ENCODE data around the gene PACSIN2. TPM values are rescaled to one million over a fixed set of nuclear protein-coding genes. Genes with fewer than 3 reads are reported as not detected.
A peak's percentile ranks its signal among the peaks of the same experiment; 100 is the strongest.

The PACSIN2 gene
- total RNA-seq, 1 experiment from 2014 or later, result 103 TPM

DNA sequence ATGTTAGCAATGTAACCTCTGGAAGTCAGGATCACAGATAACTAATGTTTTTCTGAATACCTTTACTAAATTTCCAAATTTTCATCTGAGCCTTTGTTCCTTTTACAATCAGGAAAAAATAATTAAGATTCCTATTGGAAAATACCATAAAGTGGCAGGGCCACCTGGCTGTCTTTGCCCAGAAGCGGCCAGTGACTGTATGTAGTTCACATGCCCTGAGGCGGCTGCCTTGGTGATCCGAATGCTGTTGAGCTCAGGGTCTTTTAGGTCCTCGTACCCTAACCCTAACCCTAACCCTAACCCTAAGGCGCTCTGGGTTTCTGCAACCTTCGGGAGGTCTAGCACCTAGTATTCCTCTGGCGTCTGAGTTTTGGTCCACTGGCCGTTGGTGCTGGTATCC lies 149.4 kb downstream of the PACSIN2 start:
- no peaks in the 10 kb centered on the region for H4K20me1 ChIP-seq (ENCODE audit: insufficient read depth)
- intact Hi-C loops (cut with micrococcal nuclease; ENCODE audit: unreplicated experiment), result loop anchor here (5.0 kb wide), 2 partner anchors 83 to 227 kb away; no protein-coding TSS in a partner anchor
- no TSS peak for BruUV-seq (replicated peaks)
- no peaks in the 10 kb centered on the region for H3K9me2 ChIP-seq (ENCODE audit: insufficient read depth)
- H3K79me2 ChIP-seq (ENCODE audit: low read depth), result no peaks in the 10 kb centered on the region
- no peak overlapping the region for H3K27ac ChIP-seq
- H3K9me3 ChIP-seq (ENCODE audit: insufficient read depth, low read depth), result no peaks in the 10 kb centered on the region
- H3K27me3 ChIP-seq (ENCODE audit: insufficient read depth, low read depth), result no peaks in the 10 kb centered on the region
- H3K36me3 ChIP-seq (ENCODE audit: low read depth), result 0 out of 2 replicates have a peak, but pooled peaks cover 5% of the 10 kb centered on the region
- H2AFZ ChIP-seq, result no peak overlapping the region
- no peak for TF ChIP-seq EZH2 (IDR thresholded peaks at IDR 0.05; ENCODE audit: low read depth)
- TF ChIP-seq, protein P1, sequence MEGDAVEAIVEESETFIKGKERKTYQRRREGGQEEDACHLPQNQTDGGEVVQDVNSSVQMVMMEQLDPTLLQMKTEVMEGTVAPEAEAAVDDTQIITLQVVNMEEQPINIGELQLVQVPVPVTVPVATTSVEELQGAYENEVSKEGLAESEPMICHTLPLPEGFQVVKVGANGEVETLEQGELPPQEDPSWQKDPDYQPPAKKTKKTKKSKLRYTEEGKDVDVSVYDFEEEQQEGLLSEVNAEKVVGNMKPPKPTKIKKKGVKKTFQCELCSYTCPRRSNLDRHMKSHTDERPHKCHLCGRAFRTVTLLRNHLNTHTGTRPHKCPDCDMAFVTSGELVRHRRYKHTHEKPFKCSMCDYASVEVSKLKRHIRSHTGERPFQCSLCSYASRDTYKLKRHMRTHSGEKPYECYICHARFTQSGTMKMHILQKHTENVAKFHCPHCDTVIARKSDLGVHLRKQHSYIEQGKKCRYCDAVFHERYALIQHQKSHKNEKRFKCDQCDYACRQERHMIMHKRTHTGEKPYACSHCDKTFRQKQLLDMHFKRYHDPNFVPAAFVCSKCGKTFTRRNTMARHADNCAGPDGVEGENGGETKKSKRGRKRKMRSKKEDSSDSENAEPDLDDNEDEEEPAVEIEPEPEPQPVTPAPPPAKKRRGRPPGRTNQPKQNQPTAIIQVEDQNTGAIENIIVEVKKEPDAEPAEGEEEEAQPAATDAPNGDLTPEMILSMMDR (conservative IDR thresholded peaks at IDR 0.05), result no peak
- no peak for DNase-seq
- no peak overlapping the region for H3K4me2 ChIP-seq
- POLR2A ChIA-PET (ENCODE audit: unreplicated experiment), result no interaction called here
- H3K4me1 ChIP-seq (replicated peaks; ENCODE audit: insufficient read depth), result peaks cover 45% of the 10 kb centered on the region
- H3F3A ChIP-seq (ENCODE audit: insufficient read depth, low read depth), result peaks cover 59% of the 10 kb centered on the region
- H3K4me3 ChIP-seq, result no peak overlapping the region
- CTCF ChIA-PET, result no interaction called here

DNA sequence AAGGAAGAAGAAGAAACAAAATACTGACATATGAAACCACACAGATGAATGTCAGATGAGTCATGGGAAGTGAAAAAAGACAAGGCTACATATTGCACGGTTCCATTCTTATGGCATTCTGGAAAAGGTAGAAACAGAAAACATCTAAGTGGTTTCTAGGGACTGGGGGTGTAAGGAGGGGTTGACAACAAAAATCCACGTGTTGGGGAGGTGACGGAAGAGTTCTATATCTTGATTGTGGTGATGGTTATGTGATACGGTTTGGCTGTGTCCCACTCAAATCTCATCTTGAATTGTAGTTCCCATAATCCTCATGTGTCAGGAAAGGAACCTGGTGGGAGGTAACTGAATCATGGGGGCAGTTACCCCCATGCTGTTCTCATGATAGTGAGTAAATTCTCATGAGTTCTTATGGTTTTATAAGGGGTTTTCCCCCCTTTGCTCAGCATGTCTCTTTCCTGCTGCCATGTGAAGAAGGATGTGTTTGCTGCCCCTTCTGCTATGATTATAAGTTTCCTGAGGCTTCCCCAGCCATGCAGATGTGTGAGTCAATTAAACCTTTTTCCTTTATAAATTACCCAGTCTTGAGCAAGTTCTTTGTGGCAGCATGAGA lies 151.5 kb downstream of the PACSIN2 start:
- intact Hi-C loops (cut with micrococcal nuclease; ENCODE audit: unreplicated experiment), result loop anchor here (1.0 to 5.0 kb wide), 4 partner anchors 73 to 264 kb away; partner anchors contain the start of gene POLDIP3
- Histone ChIP-seq H4K20me1 (ENCODE audit: insufficient read depth) (no peaks in the 10 kb centered on the region), H3K4me1 (replicated peaks; ENCODE audit: insufficient read depth) (peaks cover 42% of the 10 kb centered on the region), H3F3A (ENCODE audit: insufficient read depth, low read depth) (peaks cover 49% of the 10 kb centered on the region), H3K27me3 (ENCODE audit: insufficient read depth, low read depth) (no peaks in the 10 kb centered on the region), H3K79me2 (ENCODE audit: low read depth) (no peaks in the 10 kb centered on the region), H3K9me3 (ENCODE audit: insufficient read depth, low read depth) (no peaks in the 10 kb centered on the region), H3K27ac (peak overlapping the region; percentile 95), H2AFZ (no peak overlapping the region), H3K4me3 (no peak overlapping the region), H3K4me2 (peak overlapping the region; percentile 51), H3K36me3 (ENCODE audit: low read depth) (no peaks in the 10 kb centered on the region), H3K9me2 (ENCODE audit: insufficient read depth) (no peaks in the 10 kb centered on the region)
- DNase-seq, result peak; percentile 66 to 95
- no TSS peak for BruUV-seq (replicated peaks)
- POLR2A ChIA-PET (ENCODE audit: unreplicated experiment), result no interaction called here
- no peak for TF ChIP-seq EZH2 (IDR thresholded peaks at IDR 0.05; ENCODE audit: low read depth)
- TF ChIP-seq, protein P1 (conservative IDR thresholded peaks at IDR 0.05), result no peak
- CTCF ChIA-PET, result interaction anchor here (0.7 kb wide), 1 partner anchor 183 kb away, joined by 13 read pairs; no protein-coding TSS in a partner anchor

DNA sequence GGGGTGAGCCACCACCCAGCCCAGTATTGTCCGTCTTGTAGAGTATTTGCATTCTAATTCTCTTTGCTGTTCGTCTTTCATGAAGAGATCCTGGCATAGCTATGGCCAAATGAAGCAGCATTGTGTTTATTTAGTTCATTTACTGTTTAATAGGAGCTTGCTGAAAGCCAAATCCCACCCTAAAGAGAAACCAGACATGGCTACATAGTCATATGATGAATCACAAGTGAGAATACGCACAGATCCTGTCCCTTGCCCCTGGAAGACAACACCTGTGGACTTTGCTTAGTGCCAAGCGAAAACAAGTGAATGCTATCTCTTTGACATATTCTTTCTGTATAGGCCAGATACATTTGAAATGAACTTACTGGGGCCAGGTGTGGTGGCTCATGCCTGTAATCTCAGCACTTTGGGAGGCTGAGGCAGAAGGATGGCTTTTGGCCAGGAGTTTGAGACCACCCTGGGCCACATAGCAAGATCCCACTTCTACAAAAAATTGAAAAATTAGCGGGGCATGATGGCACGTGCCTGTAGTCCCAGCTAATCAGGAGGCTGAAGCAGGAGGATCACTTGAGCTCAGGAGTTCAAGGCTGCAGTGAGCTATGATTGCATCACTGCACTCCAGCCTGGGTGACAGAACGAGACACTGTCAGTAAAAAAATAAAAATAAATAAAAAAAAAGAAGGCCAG lies 152.8 kb downstream of the PACSIN2 start:
- peak overlapping the region; percentile 30 for H3K4me2 ChIP-seq
- H3K79me2 ChIP-seq (ENCODE audit: low read depth), result no peaks in the 10 kb centered on the region
- intact Hi-C loops (cut with micrococcal nuclease; ENCODE audit: unreplicated experiment), result loop anchor here (2.0 to 5.0 kb wide), 3 partner anchors 75 to 247 kb away; partner anchors contain the start of gene POLDIP3
- DNase-seq, result peak; percentile 31 to 97
- no peaks in the 10 kb centered on the region for H4K20me1 ChIP-seq (ENCODE audit: insufficient read depth)
- TF ChIP-seq EZH2 (IDR thresholded peaks at IDR 0.05; ENCODE audit: low read depth), result no peak
- TF ChIP-seq, protein P1 (conservative IDR thresholded peaks at IDR 0.05), result no peak
- H3K27me3 ChIP-seq (ENCODE audit: insufficient read depth, low read depth), result no peaks in the 10 kb centered on the region
- peaks cover 34% of the 10 kb centered on the region for H3K4me1 ChIP-seq (replicated peaks; ENCODE audit: insufficient read depth)
- peaks cover 56% of the 10 kb centered on the region for H3F3A ChIP-seq (ENCODE audit: insufficient read depth, low read depth)
- H3K36me3 ChIP-seq (ENCODE audit: low read depth), result no peaks in the 10 kb centered on the region
- BruUV-seq (replicated peaks), result no TSS peak
- no peak overlapping the region for H2AFZ ChIP-seq
- POLR2A ChIA-PET (ENCODE audit: unreplicated experiment), result interaction anchor here (0.6 to 0.7 kb wide), 2 partner anchors 174 to 266 kb away, joined by 3 to 4 read pairs; no protein-coding TSS in a partner anchor
- H3K27ac ChIP-seq, result peak overlapping the region; percentile 95
- CTCF ChIA-PET, result interaction anchor here (0.7 kb wide), 1 partner anchor 143 kb away, joined by 8 read pairs; no protein-coding TSS in a partner anchor
- H3K4me3 ChIP-seq, result no peak overlapping the region
- no peaks in the 10 kb centered on the region for H3K9me3 ChIP-seq (ENCODE audit: insufficient read depth, low read depth)
- H3K9me2 ChIP-seq (ENCODE audit: insufficient read depth), result no peaks in the 10 kb centered on the region
